ENCODE data around the gene HOXD13.

Gene HOXD13

DNA sequence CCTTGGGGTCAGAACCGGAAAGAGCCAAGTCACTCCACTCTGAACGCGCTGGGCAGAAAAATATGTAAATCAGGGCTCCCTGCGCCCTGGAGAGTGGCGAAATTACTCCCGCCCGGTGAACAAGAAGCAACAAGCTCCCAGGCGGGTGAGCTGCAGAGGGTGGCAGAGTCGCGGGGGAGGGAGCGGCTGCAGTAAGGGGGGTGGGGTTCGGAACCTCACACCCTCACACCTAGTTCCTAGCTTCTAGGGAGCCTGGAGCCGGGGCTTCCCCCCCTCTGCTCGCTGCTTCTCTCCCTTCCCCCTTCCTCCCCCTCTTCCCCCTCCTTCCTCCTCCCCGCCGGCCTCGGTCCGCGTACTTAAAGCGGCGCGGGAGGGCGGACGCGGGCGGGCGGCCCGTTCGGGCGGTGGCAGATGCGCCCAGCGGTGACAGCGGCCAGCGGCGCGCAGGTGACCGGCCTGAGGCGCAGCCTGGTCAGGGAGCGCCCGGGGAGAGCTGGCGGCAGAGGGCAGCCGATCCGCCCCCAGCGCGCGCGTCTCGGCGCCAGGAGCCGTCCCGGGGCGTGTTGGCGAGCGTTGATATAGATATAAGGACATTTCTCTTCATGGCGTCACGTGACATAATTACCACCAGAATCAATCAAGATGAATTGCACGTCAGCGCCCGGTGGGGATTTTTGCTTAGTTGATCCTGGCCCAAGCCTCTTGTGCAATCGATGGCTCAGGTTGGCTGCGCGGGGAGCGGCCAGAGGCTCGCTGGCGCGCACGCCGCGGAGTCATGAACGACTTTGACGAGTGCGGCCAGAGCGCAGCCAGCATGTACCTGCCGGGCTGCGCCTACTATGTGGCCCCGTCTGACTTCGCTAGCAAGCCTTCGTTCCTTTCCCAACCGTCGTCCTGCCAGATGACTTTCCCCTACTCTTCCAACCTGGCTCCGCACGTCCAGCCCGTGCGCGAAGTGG, 14.3 kb downstream of the HOXD13 start, which contains the start of gene HOXD11:
HOXD11 (plus strand) TSS at position 700 of the 959 bp plus-strand sequence; CDS start at position 776, 76 bp downstream.
- DNase-seq, result no peak

DNA sequence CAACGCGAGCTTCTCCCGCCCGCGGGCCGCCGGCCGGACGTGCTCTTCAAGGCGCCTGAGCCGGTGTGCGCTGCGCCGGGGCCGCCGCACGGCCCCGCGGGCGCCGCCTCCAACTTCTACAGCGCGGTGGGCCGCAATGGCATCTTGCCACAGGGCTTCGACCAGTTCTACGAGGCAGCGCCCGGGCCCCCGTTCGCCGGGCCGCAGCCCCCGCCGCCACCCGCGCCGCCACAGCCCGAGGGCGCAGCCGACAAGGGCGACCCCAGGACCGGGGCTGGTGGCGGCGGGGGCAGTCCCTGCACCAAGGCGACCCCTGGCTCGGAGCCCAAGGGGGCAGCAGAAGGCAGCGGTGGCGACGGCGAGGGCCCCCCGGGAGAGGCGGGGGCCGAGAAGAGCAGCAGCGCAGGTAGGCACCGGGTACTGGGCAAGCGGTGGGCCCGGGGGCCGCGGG, 15.2 kb downstream of the HOXD13 start:
- DNase-seq, result no peak

DNA sequence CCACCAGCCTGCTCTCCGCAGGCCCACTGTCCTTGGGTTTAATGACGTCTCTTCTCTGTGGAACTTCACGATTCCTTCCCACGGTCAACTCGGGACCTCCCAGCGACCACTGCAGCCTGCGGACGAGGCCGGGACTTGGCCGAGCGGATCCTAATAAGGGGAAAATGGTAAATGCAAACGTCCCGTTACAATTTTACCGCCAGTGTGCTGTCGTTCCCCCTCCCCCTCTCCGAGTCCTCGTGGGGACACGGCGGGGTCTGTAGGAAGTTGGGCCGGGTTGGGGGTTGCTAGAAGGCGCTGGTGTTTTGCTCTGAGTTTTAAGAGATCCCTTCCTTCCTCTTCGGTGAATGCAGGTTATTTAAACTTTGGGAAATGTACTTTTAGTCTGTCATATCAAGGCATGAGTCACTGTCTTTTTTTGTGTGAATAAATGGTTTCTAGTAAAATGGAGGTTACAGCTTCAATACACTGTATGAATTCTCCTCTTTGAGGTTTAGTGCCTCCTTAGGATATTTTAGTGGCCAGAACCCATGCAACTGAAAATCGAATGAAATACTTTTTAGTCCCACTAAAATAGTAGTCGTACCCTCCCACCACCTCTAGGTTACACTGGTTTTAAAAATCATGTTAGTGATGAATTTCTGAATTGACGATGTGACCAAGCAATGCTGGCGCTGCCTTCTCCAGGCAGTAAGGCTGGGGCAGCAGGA, 16.8 kb downstream of the HOXD13 start:
- no peak for DNase-seq

GRCh38 chr2:176109946-176110345, 17.4 kb downstream of the HOXD13 start:
- DNase-seq, result no peak

- no peak for DNase-seq
Measured at GRCh38 chr2:176110415-176111308, 18.1 kb downstream of the HOXD13 start.

GRCh38 chr2:176111309-176111663, 18.8 kb downstream of the HOXD13 start:
- no peak for DNase-seq

DNA sequence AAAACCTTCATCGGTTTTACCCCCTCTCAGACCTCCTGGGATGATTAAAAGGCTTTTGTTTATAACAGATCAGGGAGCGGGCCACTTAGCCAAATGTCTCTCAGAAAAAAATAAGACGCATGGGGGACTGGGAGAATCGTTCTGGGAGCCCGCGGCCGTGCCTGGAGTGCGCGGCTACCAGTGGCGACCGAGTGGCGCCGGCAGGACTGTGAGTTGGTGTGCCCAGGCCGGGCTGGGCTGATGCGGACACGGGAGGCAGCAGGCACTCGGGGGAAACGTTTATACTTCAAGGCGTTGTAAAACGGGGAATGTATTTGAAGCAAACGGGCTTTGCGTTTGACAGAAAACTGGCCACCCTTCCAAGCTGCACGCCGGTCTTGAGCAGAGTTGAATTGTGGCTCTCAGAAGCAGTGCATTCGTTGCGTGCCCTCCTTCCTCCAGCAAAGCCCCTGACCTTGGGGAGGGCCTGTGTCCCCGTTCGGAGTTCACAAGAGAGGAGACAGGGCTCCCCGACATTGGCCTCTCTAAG, 19.4 kb downstream of the HOXD13 start:
- no peak for DNase-seq

GRCh38 chr2:176112375-176113302, 20.1 kb downstream of the HOXD13 start:
- no peak for DNase-seq

DNA sequence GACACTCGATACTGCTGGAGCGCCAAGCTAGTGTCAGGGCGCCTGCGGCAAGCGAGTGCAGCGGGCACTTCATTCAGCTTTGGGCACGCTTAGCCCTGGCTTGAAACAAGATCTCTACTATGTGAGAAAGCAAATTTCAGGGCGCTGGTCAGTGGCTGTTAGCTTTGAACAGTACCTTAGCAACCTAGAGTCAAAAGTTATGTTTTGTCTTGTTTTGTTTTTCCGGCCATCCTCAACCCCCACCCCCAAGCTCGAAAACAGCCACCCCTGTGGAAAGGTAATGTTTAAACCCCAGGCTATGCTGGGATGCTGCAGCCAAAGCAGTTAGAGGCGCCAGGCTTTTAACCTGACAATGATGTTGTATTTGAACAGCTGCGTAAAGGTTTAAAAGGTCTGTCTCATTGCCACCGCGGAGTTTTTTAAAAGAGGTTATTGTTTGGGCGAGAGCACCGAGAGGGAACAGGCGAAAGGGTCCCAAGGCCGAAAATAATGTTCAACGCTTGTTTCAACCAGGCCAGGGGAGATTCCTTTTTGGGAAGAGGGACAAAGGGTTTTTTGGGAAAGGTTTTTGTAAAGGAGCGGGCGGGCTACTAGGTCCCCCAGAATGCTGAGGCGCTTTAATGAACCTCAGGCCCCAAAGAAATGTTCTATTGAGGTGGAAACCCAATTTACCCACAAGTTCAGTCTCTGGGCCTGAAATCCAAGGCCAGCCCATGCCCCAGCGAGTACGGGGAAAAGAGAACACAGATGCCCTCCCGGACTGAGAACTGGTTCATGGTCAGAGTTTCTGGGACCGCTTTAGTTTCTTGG, 21.8 kb downstream of the HOXD13 start:
- DNase-seq, result no peak

DNA sequence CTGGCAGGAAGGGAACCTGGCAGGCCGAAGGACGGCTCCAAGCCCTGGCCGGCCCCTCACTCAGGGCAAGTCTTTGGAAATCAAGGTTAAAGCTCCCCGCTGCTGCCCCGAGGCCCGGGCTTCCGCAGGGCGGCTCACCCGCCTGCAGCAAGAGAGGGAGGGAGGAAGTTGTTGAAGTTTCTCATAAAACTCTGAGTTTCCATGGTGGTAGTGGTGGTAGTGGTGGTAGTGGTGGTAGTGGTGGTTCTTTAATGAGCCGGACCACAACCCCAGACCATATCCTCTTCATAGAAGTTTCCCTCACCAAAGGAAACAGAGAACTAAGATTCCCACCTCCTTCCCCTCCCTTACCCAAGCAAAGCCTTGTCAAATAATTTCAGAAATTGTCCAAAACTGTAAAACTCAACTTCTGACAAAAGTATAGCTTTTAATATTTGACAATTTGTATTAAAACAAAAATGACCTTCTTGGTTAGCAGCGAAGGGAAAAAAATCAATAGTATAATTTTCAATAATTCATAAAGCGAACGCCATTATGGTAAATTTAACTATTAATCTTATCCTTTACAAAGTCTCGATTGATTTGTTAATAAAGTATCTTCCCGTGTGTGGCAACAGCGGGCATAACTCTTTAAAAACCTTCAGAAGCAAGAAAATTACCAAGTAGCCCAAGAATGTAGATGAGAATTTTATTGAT, 22.6 kb downstream of the HOXD13 start:
- no peak for DNase-seq

DNA sequence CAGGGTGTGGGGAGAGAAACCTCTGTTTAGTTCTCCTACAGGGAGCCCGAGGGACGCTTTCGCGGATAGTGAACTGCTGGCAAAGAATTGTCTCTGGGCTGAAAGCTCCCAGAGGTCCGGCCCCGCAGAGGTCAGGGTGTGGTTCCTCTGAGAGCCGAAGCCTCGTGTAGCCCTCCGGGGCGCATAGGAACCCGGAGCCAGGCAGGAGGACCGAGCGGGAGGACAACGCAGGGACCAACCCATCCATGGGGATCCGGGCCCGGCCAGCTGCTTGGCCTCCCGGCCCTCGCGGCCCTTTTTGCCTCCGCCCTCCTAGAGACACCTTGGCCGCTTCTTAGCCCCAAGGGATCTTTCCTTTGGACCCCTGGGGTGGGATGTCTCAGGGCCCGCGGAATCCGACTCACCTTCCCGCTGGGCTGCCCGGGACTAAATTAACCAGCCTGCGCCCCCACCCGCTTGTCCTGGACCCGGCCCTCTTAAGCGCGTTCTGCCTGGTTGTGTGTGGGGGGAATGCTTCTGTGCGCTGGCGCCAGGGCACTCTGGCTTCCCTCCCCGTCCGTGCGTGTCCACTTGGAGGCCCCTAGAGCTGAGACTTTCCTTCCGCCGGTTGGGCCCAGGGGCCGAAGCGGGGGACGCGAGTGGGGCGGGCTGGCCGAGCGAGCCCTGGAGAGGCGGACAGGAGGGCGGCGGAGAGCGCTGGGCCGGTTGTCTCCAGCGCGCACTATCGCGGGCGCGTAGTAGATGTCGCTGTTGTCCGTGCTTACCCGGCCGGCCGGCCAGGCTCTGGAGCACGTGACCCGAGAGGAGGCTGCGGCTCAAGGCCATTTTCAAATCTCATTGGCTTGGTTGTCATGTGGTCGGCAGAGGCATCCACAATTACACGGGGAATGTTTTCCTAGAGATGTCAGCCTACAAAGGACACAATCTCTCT, 23.6 kb downstream of the HOXD13 start, which contains the start of gene HOXD10:
HOXD10 (plus strand) TSS at position 896 of the 931 bp plus-strand sequence. CDS start 56 bp downstream, outside the sequence.
- DNase-seq, result no peak

- DNase-seq, result no peak
Measured at GRCh38 chr2:176117162-176117822, 24.8 kb downstream of the HOXD13 start.

- DNase-seq, result no peak
Measured at GRCh38 chr2:176117823-176118371, 25.4 kb downstream of the HOXD13 start.

DNA sequence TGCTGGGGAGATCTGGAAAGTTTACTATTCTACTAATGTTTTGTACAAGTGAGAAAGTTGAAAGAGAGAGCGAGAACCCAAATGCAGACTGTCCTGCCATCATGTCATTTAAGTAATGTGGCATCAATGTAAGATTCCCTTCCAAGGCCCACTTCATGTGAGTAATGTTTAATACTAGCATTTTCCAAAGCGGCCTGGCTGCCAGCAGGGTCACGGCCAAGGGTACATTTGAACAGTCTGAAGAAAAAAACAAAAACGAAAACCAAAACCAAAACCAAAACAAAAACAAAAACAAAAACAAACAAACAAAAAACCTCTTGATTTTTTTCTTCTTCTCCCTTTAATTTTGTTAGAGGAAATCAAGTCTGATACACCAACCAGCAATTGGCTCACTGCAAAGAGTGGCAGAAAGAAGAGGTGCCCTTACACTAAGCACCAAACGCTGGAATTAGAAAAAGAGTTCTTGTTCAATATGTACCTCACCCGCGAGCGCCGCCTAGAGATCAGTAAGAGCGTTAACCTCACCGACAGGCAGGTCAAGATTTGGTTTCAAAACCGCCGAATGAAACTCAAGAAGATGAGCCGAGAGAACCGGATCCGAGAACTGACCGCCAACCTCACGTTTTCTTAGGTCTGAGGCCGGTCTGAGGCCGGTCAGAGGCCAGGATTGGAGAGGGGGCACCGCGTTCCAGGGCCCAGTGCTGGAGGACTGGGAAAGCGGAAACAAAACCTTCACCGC, 26.2 kb downstream of the HOXD13 start:
- DNase-seq, result no peak

DNA sequence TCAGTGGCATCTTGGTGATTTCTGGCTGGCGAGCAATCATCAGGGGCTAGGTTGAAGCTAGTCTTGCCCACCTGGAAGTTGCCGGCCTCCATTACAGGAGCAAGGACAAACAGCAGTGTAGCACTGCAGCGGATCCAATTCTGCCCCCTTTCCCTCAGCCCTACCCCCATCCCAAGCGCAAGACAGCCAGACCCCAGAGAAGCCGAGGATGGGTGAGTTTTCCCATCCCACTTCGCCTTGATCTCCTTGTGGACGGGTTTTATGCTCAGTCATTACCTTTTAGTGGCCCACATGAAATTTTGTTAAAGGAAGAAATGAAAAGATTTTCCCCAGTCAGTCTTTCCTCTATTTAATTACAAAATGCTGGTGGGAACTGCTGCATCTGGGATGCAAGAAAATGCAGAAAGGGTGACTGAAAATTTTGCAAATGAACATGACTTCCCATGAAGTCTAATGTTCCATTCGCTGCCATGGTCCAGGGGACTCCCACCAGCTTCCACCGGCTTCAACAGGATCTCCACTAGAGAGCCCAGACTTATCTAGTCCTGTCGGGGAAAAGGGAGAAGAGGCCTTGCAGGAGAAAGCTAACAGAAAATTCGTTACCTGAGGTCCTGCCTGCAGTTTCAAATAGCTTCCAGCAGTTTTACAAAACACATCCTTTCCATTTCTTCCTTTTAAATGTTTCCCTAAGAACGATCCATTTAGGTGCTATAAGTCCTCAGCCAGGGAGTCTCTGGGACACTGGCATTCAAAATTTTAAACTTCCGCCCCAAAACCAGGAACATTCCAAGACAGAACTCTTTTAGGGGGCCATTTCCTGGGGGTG, 28.1 kb downstream of the HOXD13 start:
- DNase-seq, result no peak

Data from T-helper 1 cell (primary cell).